Measurements from ENCODE around the gene CITED2.
"Not testable (repeated sequence)": the region's sequence is repeated elsewhere in the genome, so short reads cannot be mapped to it uniquely, and the experiment has no call there.

CITED2 gene

GRCh38 chr6:139374357-139375225 is at the start of gene CITED2:
Gene CITED2 (minus strand): TSS chr6:139374648. CDS start chr6:139373944, 704 bp downstream.
- Mint-ChIP-seq H3K4me1 (peaks cover 45% of the 10 kb centered on the region), H3K4me3 (peak within 1 kb of the TSS; percentile 100)

DNA sequence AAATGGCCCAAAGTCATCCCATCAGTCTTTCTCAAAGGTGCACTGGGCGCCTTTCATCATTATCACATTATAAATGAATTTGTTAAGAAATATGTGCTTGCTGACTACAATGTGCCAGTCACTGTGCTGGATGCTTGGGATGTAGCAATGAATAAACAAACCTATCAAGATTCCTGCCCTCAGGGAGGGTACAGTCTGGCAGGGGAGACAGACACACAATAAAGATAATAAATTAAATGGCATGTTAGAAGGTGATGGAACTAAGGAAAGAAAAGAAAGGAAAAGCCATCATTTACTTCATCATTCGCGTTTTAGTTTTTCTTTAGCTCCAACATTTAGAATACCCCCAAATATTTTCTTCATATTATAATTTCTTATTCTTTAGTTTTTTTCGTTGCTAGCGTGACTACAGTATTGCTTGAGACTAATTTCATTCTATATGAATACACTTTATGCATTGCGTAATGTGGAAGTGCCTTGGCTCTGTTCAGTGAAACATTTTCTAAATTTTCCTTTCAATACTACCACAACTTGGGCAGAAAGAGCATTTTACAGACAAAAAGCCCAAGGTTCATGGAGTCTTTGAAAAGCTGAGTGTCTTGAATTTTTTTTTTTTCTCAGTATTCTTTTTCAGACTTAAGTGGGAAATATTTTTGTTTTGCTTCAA is 48.7 kb upstream of the CITED2 start:
- Mint-ChIP-seq H3K27ac (no peak overlapping the region), H3K36me3 (no peaks in the 10 kb centered on the region)

More at GRCh38 chr6:139374357-139375225, at the start of gene CITED2:
- peak within 1 kb of the TSS; percentile 100 for H3K27ac Mint-ChIP-seq
- no peaks in the 10 kb centered on the region for H3K27me3 Mint-ChIP-seq
- H3K36me3 Mint-ChIP-seq = peaks cover 6% of the 10 kb centered on the region
- H3K9me3 Mint-ChIP-seq = no peaks in the 10 kb centered on the region

DNA sequence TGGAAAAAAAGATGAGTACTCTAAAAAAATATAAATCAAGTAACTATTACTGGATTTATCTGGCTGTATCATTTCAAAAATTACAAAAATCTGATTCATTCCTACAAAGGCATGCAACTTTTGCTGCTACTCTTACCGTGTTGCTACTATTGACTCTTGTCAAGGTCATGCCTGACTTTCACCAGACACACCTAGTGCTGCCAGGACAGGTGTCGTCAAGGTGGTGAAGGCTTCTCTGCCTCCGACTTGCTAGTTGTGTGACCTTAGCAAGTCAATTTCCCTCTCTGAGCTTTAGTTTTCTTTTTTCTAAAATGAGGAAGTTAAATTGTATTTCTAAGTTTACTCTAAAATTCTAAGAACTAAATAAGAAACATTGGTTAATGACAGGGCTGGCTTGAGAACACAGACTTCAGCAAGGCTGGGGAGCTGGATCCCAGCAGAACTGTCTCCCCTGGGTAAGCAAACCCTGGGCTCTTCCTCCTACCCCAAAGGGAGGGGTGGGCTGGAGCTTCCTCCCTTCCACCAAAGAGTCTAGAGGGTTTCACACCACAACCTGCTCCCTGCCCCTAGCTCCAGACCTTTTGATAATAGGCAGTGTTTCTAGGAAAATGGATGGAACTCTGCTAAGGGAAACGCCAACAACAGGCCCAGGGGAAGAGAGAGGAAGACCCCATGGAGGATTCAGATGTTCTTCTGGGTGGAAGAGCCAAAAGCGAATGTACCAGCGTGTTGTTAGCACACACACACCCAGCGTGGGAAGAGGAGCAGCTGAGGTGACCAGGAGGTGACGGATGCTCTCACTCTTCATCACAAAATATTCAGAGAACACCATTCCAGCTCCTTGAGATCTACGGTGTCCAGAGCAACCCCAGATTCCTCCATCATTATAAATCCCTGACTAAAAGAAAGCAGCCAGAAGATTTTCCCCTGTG is 47.9 kb upstream of the CITED2 start:
- Mint-ChIP-seq H3K27me3 (peaks cover 6% of the 10 kb centered on the region), H3K27ac (no peak overlapping the region), H3K4me1 (no peaks in the 10 kb centered on the region), H3K9me3 (no peaks in the 10 kb centered on the region), H3K36me3 (no peaks in the 10 kb centered on the region), H3K4me3 (no peak overlapping the region)

More for the DNA sequence above, 48.7 kb upstream of the CITED2 start:
- Mint-ChIP-seq H3K4me1 (no peaks in the 10 kb centered on the region), H3K4me3 (no peak overlapping the region), H3K27me3 (peaks cover 6% of the 10 kb centered on the region), H3K9me3 (no peaks in the 10 kb centered on the region)

- Mint-ChIP-seq H3K27me3 (peaks cover 6% of the 10 kb centered on the region), H3K36me3 (no peaks in the 10 kb centered on the region), H3K4me1 (no peaks in the 10 kb centered on the region), H3K9me3 (no peaks in the 10 kb centered on the region), H3K27ac (no peak overlapping the region), H3K4me3 (no peak overlapping the region)
Measured at GRCh38 chr6:139418481-139419132, 44.2 kb upstream of the CITED2 start.

DNA sequence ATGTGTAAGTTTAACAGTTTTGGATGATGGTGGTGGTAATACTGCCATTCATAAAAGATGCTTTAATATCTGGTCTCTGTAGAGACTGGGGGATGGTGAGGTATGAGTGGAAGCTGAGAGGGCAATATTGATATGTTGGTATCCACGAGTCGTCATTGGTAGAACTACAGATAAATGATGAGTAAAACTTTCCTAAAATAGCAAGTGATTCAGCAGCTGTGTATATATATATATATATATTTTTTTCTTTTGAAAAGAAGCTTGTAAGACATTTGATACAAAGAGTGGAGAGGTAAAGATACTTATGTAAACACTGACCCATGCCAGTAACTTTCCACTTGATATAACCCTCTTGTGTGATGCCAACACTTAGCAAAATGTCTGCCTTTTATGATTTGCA is 41.7 kb upstream of the CITED2 start:
- Mint-ChIP-seq H3K27me3 (peaks cover 3% of the 10 kb centered on the region), H3K27ac (no peak overlapping the region), H3K4me3 (no peak overlapping the region)

DNA sequence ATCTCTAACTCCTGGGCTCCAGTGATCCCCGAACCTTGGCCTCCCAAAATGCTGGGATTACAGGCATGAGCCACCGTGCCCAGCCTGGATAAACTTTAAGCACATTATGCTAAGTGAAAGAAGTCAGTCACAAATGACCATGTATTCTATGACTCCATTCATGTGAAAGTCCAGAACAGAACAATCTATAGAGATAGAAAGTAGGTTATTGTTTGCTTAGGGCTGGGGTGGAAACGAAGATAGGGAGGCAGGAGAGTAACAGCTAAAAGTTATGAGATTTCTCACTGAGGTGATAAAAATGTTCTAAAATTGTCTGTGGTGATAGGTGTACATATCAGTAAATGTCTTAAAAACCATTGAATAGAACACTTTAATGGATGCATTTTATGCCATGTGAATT is 40.9 kb upstream of the CITED2 start:
- no peak overlapping the region for H3K27ac Mint-ChIP-seq

More for the DNA sequence above, 41.7 kb upstream of the CITED2 start:
- Mint-ChIP-seq H3K9me3 (no peaks in the 10 kb centered on the region), H3K4me1 (no peaks in the 10 kb centered on the region), H3K36me3 (no peaks in the 10 kb centered on the region)

DNA sequence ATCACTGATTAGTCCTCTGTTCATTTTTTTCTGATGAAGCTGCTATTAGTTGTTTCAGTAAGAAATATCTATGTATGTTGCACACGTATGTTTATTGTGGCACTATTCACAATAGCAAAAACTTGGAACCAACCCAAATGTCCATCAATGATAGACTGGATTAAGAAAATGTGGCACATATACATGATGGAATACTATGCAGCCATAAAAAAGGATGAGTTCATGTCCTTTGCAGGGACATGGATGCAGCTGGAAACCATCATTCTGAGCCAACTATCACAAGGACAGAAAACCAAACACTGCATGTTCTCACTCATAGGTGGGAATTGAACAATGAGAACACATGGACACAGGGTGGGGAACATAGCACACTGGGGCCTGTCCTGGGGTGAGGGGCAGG is 37.7 kb upstream of the CITED2 start:
- not testable (repeated sequence) for H3K36me3 Mint-ChIP-seq, H3K4me3 Mint-ChIP-seq, H3K4me1 Mint-ChIP-seq, H3K9me3 Mint-ChIP-seq, H3K27ac Mint-ChIP-seq, H3K27me3 Mint-ChIP-seq

More for the DNA sequence above, 40.9 kb upstream of the CITED2 start:
- Mint-ChIP-seq H3K4me3 (no peak overlapping the region), H3K27me3 (peaks cover 3% of the 10 kb centered on the region), H3K4me1 (no peaks in the 10 kb centered on the region), H3K36me3 (no peaks in the 10 kb centered on the region), H3K9me3 (no peaks in the 10 kb centered on the region)

DNA sequence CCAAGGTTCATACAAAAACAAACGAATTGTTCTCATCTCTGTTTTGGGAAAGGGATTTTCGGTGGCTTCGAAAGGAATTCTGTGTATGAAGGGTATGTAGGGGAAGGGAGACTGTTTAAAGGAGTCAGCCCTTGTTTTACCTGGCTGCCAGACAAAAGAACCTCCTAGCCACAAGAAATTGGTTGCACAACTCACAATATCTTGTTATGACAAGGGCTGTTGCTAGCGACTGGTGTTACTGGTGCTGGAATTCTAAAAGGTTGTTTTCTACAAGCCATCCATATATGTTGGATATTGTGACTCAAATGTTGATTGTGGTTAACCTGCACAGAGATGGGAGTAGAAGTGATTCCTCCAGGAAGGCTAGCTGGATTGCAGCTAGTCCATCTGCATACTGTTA is 34.6 kb upstream of the CITED2 start:
- no peaks in the 10 kb centered on the region for H3K9me3 Mint-ChIP-seq
- no peak overlapping the region for H3K4me3 Mint-ChIP-seq
- H3K27me3 Mint-ChIP-seq = no peaks in the 10 kb centered on the region
- H3K36me3 Mint-ChIP-seq = no peaks in the 10 kb centered on the region
- no peak overlapping the region for H3K27ac Mint-ChIP-seq
- no peaks in the 10 kb centered on the region for H3K4me1 Mint-ChIP-seq

- H3K4me3 Mint-ChIP-seq = no peak overlapping the region
- no peaks in the 10 kb centered on the region for H3K4me1 Mint-ChIP-seq
- H3K9me3 Mint-ChIP-seq = no peaks in the 10 kb centered on the region
- H3K27ac Mint-ChIP-seq = no peak overlapping the region
- H3K36me3 Mint-ChIP-seq = no peaks in the 10 kb centered on the region
- no peaks in the 10 kb centered on the region for H3K27me3 Mint-ChIP-seq
Measured at GRCh38 chr6:139407718-139408222, 33.3 kb upstream of the CITED2 start.

DNA sequence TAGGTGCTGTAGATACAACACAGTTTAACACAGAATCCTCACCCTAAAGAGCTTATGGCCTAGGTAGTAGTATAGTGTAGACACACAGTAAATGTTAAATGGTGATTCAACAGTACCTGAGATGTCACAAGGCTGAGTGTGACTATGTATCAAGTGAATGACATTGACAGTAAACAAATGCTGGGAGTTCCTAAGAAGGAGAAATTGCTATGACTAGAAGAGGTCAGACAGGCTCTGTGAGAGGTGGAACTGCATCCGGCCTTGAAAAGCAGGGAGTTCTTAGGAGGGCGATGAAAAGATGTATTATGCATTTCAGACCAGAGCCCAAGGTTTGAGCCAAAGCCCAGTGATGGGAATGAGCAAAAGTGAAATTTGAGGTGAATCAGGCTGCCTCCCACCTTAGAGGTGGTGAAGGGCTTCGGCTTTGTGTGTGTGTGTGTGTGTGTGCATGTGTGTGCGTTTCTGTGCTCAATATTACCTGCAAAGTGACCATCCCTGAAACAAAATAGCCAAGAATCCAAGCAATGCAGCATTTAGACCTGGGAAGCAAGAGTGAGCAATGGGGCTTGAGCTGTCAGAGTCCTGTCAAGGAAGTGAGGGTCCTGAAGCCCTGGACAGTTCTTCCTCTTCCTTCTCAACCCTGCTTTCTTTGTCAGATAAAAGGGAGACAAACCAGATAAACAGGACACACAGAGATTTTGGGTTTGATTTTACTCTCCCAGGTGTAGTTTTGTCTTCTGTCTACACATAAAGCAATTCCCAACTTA is 32.3 kb upstream of the CITED2 start:
- Mint-ChIP-seq H3K4me1 (no peaks in the 10 kb centered on the region), H3K27me3 (no peaks in the 10 kb centered on the region), H3K4me3 (no peak overlapping the region), H3K9me3 (no peaks in the 10 kb centered on the region), H3K36me3 (no peaks in the 10 kb centered on the region), H3K27ac (no peak overlapping the region)

- no peaks in the 10 kb centered on the region for H3K9me3 Mint-ChIP-seq
- no peaks in the 10 kb centered on the region for H3K36me3 Mint-ChIP-seq
- no peaks in the 10 kb centered on the region for H3K4me1 Mint-ChIP-seq
- no peaks in the 10 kb centered on the region for H3K27me3 Mint-ChIP-seq
- H3K4me3 Mint-ChIP-seq = no peak overlapping the region
- no peak overlapping the region for H3K27ac Mint-ChIP-seq
Measured at GRCh38 chr6:139402876-139403386, 28.5 kb upstream of the CITED2 start.

DNA sequence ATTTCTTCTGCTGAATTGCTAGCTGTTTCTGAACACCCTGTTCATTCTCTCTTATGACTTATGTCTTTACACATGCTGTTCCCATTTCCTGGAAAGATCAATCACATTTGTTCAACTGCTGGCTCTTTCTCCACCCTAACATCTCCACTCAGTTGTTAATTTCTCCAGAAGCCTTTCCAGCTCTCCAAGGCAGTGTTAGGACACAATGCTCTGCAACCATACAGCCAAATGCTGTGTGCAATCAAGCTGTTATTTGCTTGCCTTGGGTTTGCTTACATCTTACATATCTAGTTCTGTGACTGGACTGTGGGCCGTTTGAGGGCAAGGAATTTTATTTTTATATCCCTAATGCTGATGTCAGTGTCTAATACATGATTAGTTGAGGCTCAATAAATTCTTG is 24.2 kb upstream of the CITED2 start:
- Mint-ChIP-seq H3K36me3 (no peaks in the 10 kb centered on the region), H3K4me1 (no peaks in the 10 kb centered on the region), H3K27me3 (no peaks in the 10 kb centered on the region), H3K9me3 (no peaks in the 10 kb centered on the region), H3K4me3 (no peak overlapping the region), H3K27ac (no peak overlapping the region)

GRCh38 chr6:139395891-139396301 is 21.4 kb upstream of the CITED2 start:
- Mint-ChIP-seq H3K27ac (no peak overlapping the region), H3K4me1 (no peaks in the 10 kb centered on the region), H3K9me3 (no peaks in the 10 kb centered on the region), H3K4me3 (no peak overlapping the region), H3K36me3 (no peaks in the 10 kb centered on the region), H3K27me3 (no peaks in the 10 kb centered on the region)

DNA sequence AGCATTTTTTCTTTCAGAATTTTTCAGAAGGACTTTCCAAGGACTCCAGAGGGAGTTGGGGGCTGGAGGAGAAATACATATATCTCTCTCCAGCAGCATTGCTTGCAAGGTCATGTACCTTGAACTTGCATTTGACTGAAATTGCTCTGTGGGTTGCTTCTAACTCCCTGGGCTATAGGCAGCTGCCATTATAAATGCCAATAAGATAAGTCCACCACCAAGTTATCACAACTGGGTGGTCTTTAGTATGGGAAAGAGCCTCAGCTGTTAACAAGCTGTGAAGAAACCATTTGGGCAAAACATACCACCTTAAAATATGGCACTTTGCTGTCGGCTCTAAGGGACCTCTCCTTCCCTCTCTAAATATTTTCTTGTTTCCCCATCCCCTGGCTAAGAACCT is 20.9 kb upstream of the CITED2 start:
- no peaks in the 10 kb centered on the region for H3K36me3 Mint-ChIP-seq
- H3K4me1 Mint-ChIP-seq = no peaks in the 10 kb centered on the region
- H3K27me3 Mint-ChIP-seq = no peaks in the 10 kb centered on the region
- H3K9me3 Mint-ChIP-seq = no peaks in the 10 kb centered on the region
- H3K27ac Mint-ChIP-seq = no peak overlapping the region
- H3K4me3 Mint-ChIP-seq = no peak overlapping the region

Measured in activated naive CD4-positive, alpha-beta T cell treated with anti-CD3 and anti-CD28 coated beads, Interleukin-2, amount 50 U/mL, for 24 hours (primary cell).